IMR-90 (cell line): ENCODE measurements around the gene POLG2. TPM values are rescaled to one million over a fixed set of nuclear protein-coding genes. Genes with fewer than 3 reads are reported as not detected.

Experiments
- ATAC-seq: fragments of 200-7000 bp; cut with Tn5 transposase; 2 replicates; pipeline ENCODE4 v1.9.1; 2020; ENCODE audit warnings: low read depth, mild to moderate bottlenecking, moderate library complexity
- BruUV-seq: library from RNA; stranded (reverse); fragments of 400-500 nt; replicated peaks from 2 replicates; lab custom pipeline; 2021; lab: Mats Ljungman, UMichigan
- CTCF ChIA-PET: fragments of 300-600 bp; formaldehyde crosslinking; extraction: SDS; loops from one replicate; lab custom pipeline; 2021; ENCODE audit warnings: antibody characterized with exemption; lab: Yijun Ruan, JAX
- POLR2A ChIA-PET: fragments of 300-600 bp; sonication (Branson Sonifier 250); formaldehyde crosslinking; loops from one replicate; lab custom pipeline; 2022; ENCODE audit warnings: antibody characterized with exemption; ENCODE audit not compliant: unreplicated experiment; lab: Charles Lee
- DNase-seq: peaks from one replicate; pipeline ENCODE4 v3.0.0; 2013
- H2AFZ ChIP-seq: replicated peaks from 2 replicates; pipeline ENCODE3; 2013; ENCODE audit warnings: low read length, mild to moderate bottlenecking; ENCODE audit not compliant: poor library complexity
- H2AK5ac ChIP-seq: 2 replicates; pipeline ENCODE4 v1.6.1; 2013; ENCODE audit warnings: low read depth, low read length, inconsistent platforms
- H2AK9ac ChIP-seq: replicated peaks from 2 replicates; pipeline ENCODE3; 2013; ENCODE audit warnings: mild to moderate bottlenecking, low read depth, low read length, moderate library complexity; ENCODE audit not compliant: poor library complexity
- H2BK120ac ChIP-seq: 2 replicates; pipeline ENCODE4 v1.6.1; 2013; ENCODE audit warnings: low read depth, low read length, inconsistent platforms
- H2BK15ac ChIP-seq: 3 replicates; pipeline ENCODE4 v1.6.1; 2013; ENCODE audit warnings: low read depth, low read length, inconsistent platforms
- H2BK20ac ChIP-seq: 2 replicates; pipeline ENCODE4 v1.6.1; 2013; ENCODE audit warnings: low read depth, mild to moderate bottlenecking, inconsistent platforms, low read length, moderate library complexity
- H2BK5ac ChIP-seq: 2 replicates; pipeline ENCODE4 v1.6.1; 2013; ENCODE audit warnings: mild to moderate bottlenecking, low read depth, low read length, inconsistent platforms; ENCODE audit not compliant: poor library complexity, severe bottlenecking
- H3K14ac ChIP-seq: replicated peaks from 2 replicates; pipeline ENCODE4 v1.6.1; 2013; ENCODE audit warnings: low read depth, low read length, inconsistent platforms
- H3K18ac ChIP-seq: 2 replicates; pipeline ENCODE4 v1.6.1; 2013; ENCODE audit warnings: low read depth, low read length, control low read depth
- H3K23ac ChIP-seq: 2 replicates; pipeline ENCODE4 v1.6.1; 2013; ENCODE audit warnings: low read depth, low read length, inconsistent platforms
- H3K27ac ChIP-seq: 2 replicates; pipeline ENCODE4 v1.5.1; 2013; ENCODE audit warnings: mild to moderate bottlenecking, control low read depth, low read length; ENCODE audit not compliant: insufficient read depth
- H3K27me3 ChIP-seq: 2 replicates; pipeline ENCODE4 v1.6.1; 2013; ENCODE audit warnings: low read length; ENCODE audit not compliant: control insufficient read depth, insufficient read depth
- H3K36me3 ChIP-seq: 2 replicates; pipeline ENCODE4 v1.6.1; 2013; ENCODE audit warnings: low read length, mixed read lengths; ENCODE audit not compliant: control insufficient read depth, insufficient read depth
- H3K4ac ChIP-seq: 2 replicates; pipeline ENCODE4 v1.6.1; 2013; ENCODE audit warnings: low read depth, low read length, inconsistent platforms
- H3K4me1 ChIP-seq: 2 replicates; pipeline ENCODE4 v1.6.1; 2013; ENCODE audit warnings: low read length, mixed read lengths; ENCODE audit not compliant: control insufficient read depth, insufficient read depth
- H3K4me2 ChIP-seq: 2 replicates; pipeline ENCODE4 v1.6.1; 2013; ENCODE audit warnings: low read depth, mild to moderate bottlenecking, control low read depth, low read length, moderate library complexity
- H3K4me3 ChIP-seq: 2 replicates; pipeline ENCODE4 v1.5.1; 2013; ENCODE audit warnings: low read depth, mild to moderate bottlenecking, control low read depth, low read length, moderate library complexity; ENCODE audit not compliant: insufficient read depth
- H3K56ac ChIP-seq: 2 replicates; pipeline ENCODE4 v1.6.1; 2013; ENCODE audit warnings: low read length, inconsistent platforms; ENCODE audit not compliant: insufficient read depth; ENCODE audit errors: extremely low read depth
- H3K79me1 ChIP-seq, 2 experiments: 2 replicates each; pipeline ENCODE4 v1.6.1; 2013; ENCODE audit warnings: low read length in 2 of 2, inconsistent platforms in 1 of 2, low read depth in 1 of 2
- H3K9ac ChIP-seq: 2 replicates; pipeline ENCODE4 v1.6.1; 2013; ENCODE audit warnings: low read depth, low read length, control low read depth
- H3K9me1 ChIP-seq: 2 replicates; pipeline ENCODE4 v1.6.1; 2013; ENCODE audit warnings: low read length, inconsistent platforms; ENCODE audit not compliant: insufficient read depth
- H3K9me3 ChIP-seq: 2 replicates; pipeline ENCODE4 v1.6.1; 2013; ENCODE audit warnings: low read length; ENCODE audit not compliant: control insufficient read depth, insufficient read depth
- H4K20me1 ChIP-seq: 2 replicates; pipeline ENCODE4 v1.6.1; 2013; ENCODE audit warnings: low read length, inconsistent platforms; ENCODE audit not compliant: insufficient read depth
- H4K5ac ChIP-seq: 2 replicates; pipeline ENCODE4 v1.6.1; 2013; ENCODE audit warnings: mild to moderate bottlenecking, low read depth, low read length, control low read depth
- H4K8ac ChIP-seq, 2 experiments: 2 replicates each; pipeline ENCODE4 v1.6.1; 2013; ENCODE audit warnings: low read depth in 2 of 2, low read length in 2 of 2, control low read depth in 1 of 2, inconsistent platforms in 1 of 2
- H4K91ac ChIP-seq: 2 replicates; pipeline ENCODE4 v1.6.1; 2013; ENCODE audit warnings: low read depth, low read length, inconsistent platforms; ENCODE audit not compliant: insufficient read depth
- CHD1 ChIP-seq: IDR thresholded peaks from 2 replicates; pipeline ENCODE4 v1.6.1; 2012; ENCODE audit warnings: low read depth, low read length, improper control_type of control experiment
- MXI1 ChIP-seq: IDR thresholded peaks from 2 replicates; pipeline ENCODE4 v1.6.1; 2012; ENCODE audit warnings: low read depth, mild to moderate bottlenecking, low read length, moderate library complexity, borderline replicate concordance
- NFE2L2 ChIP-seq: fragments of 150-350 bp; IDR thresholded peaks from 2 replicates; pipeline ENCODE4 v1.6.1; 2016; ENCODE audit warnings: low read depth, mild to moderate bottlenecking, low read length
- POLR2A ChIP-seq: IDR thresholded peaks from 2 replicates; pipeline ENCODE4 v1.6.1; 2012; ENCODE audit warnings: mild to moderate bottlenecking, low read depth, low read length
- RAD21 ChIP-seq: IDR thresholded peaks from 2 replicates; pipeline ENCODE4 v1.6.1; 2012; ENCODE audit warnings: low read length, improper control_type of control experiment
- USF2 ChIP-seq: fragments of 150-350 bp; IDR thresholded peaks from 2 replicates; pipeline ENCODE4 v1.6.1; 2017; ENCODE audit warnings: mild to moderate bottlenecking, antibody characterized with exemption, low read length, low read depth
- WGBS, 2 experiments: methylation state at CpG; one replicate each; pipeline versions ENCODE4 v1.1.5 to v1.1.7; 2013; ENCODE audit warnings: missing lambda C conversion rate in 2 of 2; ENCODE audit not compliant: insufficient read length in 1 of 2; ENCODE audit errors: extremely low coverage in 2 of 2; 5-methylcytosine and 5-hydroxymethylcytosine counted together
- dilution Hi-C: fragments of 300-500 bp; cut with HindIII; formaldehyde crosslinking; loops from one replicate; pipeline ENCODE4 v1.14.3; 2018; ENCODE audit warnings: low sequenced_read_pairs; ENCODE audit not compliant: unreplicated experiment
- in situ Hi-C: fragments of 300-500 bp; cut with MboI; formaldehyde crosslinking; loops from 3 replicates; pipeline ENCODE4 v1.14.3; 2019; ENCODE audit warnings: low sequenced_read_pairs, inconsistent platforms, mixed read lengths
- intact Hi-C: fragments of 100-400 bp; cut with micrococcal nuclease; formaldehyde crosslinking; loops from 2 replicates; pipeline ENCODE4 v1.10.0; 2022
- polyA plus RNA-seq, 3 experiments: library from polyadenylated mRNA; depleted of rRNA; stranded (reverse); fragments of >200 nt; gene quantifications; 2 replicates each; pipeline ENCODE4 v1.2.3, GENCODE V29; 2012; ENCODE audit warnings: low replicate concordance in 1 of 3
- total RNA-seq: library from RNA; depleted of rRNA; stranded (reverse); fragments of >200 nt; gene quantifications from 2 replicates; pipeline ENCODE4 v1.2.3, GENCODE V29; 2012

Gene POLG2
- total and polyA plus RNA-seq, 2 of the 4 experiments (the other 2 are of a cell fraction) = 7.0 to 7.7 TPM

- H2BK120ac ChIP-seq = no peak overlapping the region
- no peak overlapping the region for H3K23ac ChIP-seq
- no peak overlapping the region for H3K56ac ChIP-seq
- no peaks in the 10 kb centered on the region for H4K20me1 ChIP-seq
- POLR2A ChIA-PET = no interaction called here
- DNase-seq = no peak
- H3K4me3 ChIP-seq = no peak overlapping the region
- no TSS peak for BruUV-seq
- no peak for TF ChIP-seq NFE2L2
- no peak for TF ChIP-seq CHD1
- TF ChIP-seq USF2 = no peak
- no peak for TF ChIP-seq RAD21
- no peak for TF ChIP-seq MXI1
- no peak for TF ChIP-seq POLR2A
- H4K91ac ChIP-seq = no peak overlapping the region
- CTCF ChIA-PET = no interaction called here
- no peaks in the 10 kb centered on the region for H3K9me3 ChIP-seq
- no peak overlapping the region for H3K14ac ChIP-seq
- H3K27ac ChIP-seq = no peak overlapping the region
- intact Hi-C loops (no loop called here), dilution Hi-C loops (no loop called here), in situ Hi-C loops (no loop called here)
- no peak overlapping the region for H3K4me2 ChIP-seq
- peak overlapping the region; percentile 1 for H2AFZ ChIP-seq
- WGBS, 2 experiments = no CpG with 5 or more reads among the region's 8 CpGs
- H2AK5ac ChIP-seq = no peak overlapping the region; the same call in 1 of the 2 replicates
- H3K36me3 ChIP-seq = no peaks in the 10 kb centered on the region
- H2BK15ac ChIP-seq = no peak overlapping the region
- no peak overlapping the region for H4K8ac ChIP-seq
- H3K27me3 ChIP-seq = no peaks in the 10 kb centered on the region; the same call in 1 of the 2 replicates
- peaks cover 11% of the 10 kb centered on the region; the same call in 1 of the 2 replicates for H3K9me1 ChIP-seq
- no peak overlapping the region for H2BK5ac ChIP-seq
- no peaks in the 10 kb centered on the region for H3K79me1 ChIP-seq
- H2AK9ac ChIP-seq = peak overlapping the region; percentile 44
- peaks cover 8% of the 10 kb centered on the region for H3K4me1 ChIP-seq
- ATAC-seq = no peak
- H2BK20ac ChIP-seq = no peak overlapping the region
- H3K18ac ChIP-seq = no peak overlapping the region
- no peak overlapping the region for H3K4ac ChIP-seq
- H3K9ac ChIP-seq = no peak overlapping the region
- H4K5ac ChIP-seq = no peak overlapping the region
Observed at GRCh38 chr17:64458756-64459155, 38.1 kb downstream of the POLG2 start.
